GM18508 (cell line): ENCODE results near the gene GRM5.

ENCODE experiments used
- ATAC-seq: cut with Tn5 transposase; IDR thresholded peaks from one replicate; pipeline ENCODE4 v1.9.1; 2021; ENCODE audit warnings: moderate number of reproducible peaks; ENCODE audit not compliant: insufficient read depth, unreplicated experiment

GRM5 gene

DNA sequence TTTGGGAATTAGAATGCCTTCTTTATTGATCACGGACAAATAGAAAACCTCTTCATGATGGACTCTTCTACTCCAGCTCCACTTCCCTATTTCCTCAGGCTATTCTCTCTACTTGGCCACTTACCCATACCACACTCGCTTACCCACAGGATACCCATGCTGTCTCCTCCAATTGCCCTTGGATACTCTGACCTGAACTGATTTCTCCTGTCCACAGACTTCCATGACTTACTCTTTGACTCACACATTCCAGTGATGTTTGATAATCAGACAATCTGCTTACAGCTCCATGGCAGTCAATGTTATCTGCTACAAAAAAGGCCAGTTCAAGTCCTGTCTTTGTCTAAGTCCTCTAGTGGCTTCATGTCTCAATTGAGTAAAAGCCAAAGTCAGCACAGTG is 436.3 kb downstream of the GRM5 start:
- no peak for ATAC-seq

DNA sequence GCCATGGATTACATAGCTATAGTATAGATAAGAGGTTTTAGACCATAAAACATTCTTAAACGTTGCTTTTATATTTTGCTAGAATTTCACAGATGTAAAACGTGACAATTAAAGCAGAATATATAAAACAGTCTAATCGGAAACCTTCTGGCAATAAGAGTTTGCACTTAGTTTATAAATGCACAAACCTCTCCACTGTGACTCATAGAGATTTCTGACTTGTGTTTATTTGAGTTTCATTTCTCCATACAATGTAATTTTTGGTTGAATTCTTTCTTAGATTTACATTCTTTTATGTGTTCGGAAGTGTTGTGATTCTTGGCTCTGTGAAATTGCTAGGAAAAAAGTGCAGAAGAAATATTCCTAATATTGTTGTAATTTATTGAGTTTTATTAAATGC is 439.6 kb downstream of the GRM5 start:
- ATAC-seq, result no peak

DNA sequence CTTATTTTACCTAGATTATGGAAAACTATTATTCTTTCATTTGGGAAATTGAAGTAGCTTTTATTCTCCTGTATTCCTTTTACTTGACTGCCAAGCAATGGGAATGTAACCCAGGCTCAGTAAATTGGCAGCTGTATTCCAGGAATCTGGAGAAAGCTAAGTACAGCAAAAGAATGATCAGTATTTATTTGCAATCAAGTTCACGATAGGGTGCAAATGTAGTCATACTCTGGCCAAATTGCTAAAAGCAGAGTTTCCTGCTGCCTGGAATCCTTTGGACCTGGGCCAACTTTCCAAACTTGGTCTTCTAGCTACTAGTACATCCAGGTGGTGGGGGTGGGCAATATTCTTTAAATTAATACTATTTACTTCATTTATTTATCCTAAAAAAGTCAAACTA is 442.3 kb downstream of the GRM5 start:
- no peak for ATAC-seq

DNA sequence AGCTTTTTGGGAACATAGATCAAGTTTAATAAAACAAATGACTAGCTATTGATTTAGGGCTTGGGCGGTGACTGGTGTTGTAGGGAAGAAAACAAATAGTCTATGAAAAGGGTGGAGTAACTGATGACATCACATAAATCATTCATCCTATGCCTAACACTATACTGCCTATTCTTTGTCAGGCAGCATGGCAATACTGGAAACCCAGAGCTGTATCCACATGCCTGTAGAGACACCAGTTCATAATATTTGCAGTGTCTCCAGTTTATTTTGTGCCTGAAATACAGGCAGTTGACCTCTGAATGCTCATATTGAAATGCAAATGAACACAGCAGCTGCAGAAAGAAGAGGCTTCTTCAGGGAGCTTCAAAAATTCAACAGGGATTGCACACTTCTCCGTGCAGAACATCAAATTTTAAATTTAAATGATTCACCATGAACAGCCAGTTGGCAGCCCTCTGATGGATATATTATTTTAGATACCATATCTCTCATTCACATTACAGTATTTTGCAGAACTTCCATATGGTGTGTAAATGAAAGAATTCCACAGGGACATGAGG is 445.1 kb downstream of the GRM5 start:
- ATAC-seq, result no peak

DNA sequence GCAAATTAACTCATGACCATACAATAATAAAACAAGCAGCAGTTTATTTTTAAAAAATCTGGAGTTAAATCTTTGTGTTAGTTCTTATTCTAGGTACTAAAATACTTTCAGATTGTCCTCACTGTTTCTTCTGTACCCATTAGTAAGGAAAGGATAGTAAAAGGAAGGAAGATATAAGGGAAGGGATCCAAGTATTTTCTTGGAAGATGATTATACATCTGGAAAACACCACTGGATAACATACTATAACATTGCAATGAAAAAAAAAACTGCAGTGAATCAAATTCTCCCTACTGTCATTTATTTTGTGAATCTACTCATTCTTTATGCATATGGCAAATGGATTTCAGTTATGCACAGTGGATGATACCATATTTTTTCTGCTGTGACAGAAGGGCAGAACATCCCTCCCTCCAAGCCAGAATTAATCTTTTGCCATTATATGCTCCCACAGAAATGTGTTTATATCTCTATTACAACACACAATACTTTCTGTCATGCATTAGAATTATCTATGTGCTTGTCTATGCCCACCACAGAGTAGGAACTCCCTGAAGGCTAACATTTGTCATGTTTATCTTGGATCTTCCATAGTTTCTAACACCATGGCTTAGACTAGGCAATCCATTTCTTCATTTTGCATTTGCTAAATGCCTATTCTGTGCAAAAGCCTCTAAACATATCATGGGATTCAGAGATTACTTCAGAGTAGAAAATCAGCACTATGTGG is 446.0 kb downstream of the GRM5 start:
- no peak for ATAC-seq

DNA sequence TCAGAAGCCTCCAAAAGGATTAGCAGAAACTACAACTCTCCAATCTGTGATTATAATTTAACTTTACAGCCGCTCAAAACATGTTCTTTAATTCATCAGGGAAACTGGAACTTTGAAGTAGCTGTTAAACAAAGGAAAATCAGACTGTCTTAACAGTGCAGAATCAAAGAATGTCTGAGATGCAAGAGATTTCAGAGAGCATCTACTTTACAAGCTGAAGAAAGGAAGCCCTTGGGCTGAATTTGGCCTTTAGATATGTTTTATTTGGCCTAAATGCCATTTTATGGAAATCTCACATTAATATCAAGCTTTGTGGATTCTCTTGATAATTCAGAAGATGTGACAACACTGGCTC is 446.7 kb downstream of the GRM5 start:
- no peak for ATAC-seq

DNA sequence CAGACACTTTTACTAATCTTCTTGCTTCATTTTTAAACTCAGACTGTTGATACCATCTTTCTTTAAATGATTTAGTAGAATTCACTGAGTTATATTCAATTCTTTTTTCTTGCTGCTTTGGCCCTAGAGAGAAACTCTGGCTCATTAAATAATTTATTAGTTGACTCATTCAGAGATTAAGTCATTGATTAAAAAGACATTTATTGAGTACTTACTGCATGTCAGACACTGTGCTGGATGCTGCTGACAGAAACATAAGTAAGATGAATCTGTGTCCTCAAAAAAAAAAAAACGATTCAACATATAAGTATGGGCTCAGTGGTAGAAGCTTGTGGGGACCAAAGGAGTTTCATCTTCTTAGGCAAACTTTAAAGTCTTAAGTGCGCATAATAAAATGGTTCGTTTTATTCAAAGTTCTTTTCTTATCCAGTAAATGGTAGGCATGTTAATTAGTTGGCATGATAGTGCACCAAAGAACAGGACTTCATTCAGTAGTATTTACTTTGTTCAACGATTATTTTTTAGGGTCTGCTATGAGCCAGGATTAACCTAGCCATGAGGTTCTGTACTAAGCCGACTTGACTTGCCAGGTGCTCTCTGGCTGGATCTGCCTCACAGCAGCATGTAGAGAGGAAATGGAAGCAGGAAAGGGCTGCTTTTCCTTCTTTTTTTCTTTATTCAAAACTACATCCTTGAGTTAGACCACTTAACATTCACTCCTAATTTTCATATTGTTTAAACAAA is 447.3 kb downstream of the GRM5 start:
- no peak for ATAC-seq

DNA sequence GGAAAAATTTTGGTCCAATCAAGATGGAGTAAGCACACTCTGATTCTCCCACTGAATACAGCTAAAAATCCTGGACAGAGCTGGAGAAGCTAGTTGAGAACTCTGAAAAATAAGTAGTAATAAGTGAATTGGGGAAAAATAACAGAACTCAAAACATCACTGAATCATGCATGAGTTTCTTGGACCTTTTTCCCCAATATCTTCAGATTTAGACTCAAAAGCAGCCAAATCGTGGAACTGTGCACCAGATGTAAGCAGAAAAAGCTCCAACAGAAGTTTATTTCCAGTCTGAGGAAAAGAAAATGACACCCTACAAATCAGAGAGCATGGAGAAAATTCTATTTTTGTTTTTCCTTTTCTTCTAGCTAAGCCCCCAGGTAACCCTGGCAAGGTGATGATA is 448.6 kb downstream of the GRM5 start:
- ATAC-seq, result no peak

DNA sequence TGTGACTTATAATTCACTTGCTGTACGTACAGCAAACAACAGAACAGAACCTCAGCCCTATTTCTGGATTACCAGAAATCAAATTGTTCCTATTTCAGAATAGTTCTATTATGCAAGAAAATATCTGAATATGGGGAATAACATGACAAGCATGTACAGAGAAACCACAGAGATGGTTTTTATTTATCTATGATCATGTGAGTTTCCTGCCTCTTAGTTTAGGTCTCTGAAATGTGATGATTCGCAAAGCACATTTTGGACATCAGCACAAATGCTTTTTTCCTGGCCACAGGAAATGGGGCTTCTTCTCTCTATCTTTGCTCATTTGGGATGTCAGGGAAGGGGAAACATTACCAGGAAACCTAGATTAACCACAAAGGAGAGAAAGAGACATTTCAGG is 461.5 kb downstream of the GRM5 start:
- ATAC-seq, result no peak

DNA sequence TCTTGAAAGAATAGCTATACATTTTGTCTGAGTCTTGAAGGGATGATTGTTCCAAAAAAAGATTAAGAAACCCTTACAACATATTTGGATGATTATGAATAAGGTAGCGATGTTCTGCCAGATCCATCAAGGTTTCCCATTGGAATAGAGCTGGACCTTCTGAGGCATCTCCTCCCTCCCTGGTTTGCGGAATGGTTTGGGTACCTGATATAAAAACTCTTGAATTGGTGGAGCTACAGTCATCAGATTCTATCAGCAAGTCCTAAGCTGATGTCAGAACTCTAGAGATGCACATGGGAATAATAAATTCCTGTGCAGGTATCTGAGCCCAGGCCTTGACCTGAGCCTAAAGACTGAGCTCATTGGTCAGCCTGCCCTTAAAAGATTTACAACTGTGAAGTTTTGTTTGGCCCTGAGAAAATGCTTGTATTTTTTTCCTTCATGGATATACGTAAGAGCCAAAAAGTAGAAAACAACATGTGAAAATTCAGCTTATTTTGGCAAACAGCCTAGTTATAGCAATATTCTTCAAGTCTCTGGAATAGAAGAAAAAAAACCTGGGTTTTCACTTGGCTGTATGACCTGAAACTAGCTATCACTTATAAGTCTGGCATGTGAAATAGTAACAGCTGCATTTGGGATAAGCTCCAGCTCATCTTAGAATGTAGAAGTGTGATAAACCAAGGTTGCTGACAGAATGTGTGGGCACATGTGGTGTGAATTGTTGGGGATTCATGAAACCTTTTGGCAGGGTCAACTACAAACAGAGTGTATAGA is 462.5 kb downstream of the GRM5 start:
- no peak for ATAC-seq

DNA sequence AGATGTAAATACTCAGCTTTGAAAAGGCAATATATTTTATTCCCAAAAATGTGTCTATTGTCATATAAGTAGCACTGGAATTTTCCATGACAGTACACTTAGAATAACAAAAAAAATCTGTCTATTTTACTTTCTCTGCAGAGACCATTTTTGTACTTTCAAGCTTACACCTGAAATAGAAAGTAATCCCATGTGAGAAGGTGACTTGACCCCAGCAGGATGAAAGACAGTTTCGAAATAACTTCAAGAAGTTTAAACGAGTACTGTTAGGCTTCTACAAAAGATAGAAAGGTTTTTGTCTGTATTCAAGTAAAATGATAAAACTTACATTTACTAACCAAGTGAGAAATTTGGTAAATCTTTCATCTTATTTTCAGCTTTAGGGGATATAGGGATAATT is 468.4 kb downstream of the GRM5 start:
- no peak for ATAC-seq

DNA sequence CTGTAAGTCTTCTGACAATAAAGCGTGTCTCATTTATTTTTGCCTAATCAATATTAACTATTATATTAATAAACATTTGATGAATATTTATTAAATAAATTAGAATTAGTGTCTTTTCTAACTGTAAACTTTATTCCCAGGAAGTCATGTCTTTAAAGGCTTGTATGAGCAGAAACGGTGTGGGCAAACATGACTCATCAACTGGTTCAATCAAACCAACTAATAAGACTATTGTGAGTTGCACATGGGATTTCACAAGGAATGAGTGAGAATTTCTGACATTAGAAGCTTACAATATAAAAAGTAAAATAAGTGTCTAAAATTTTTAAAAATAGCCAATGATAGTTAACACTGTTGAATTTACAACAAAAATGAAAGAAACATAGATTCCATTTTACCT is 469.0 kb downstream of the GRM5 start:
- ATAC-seq, result no peak

DNA sequence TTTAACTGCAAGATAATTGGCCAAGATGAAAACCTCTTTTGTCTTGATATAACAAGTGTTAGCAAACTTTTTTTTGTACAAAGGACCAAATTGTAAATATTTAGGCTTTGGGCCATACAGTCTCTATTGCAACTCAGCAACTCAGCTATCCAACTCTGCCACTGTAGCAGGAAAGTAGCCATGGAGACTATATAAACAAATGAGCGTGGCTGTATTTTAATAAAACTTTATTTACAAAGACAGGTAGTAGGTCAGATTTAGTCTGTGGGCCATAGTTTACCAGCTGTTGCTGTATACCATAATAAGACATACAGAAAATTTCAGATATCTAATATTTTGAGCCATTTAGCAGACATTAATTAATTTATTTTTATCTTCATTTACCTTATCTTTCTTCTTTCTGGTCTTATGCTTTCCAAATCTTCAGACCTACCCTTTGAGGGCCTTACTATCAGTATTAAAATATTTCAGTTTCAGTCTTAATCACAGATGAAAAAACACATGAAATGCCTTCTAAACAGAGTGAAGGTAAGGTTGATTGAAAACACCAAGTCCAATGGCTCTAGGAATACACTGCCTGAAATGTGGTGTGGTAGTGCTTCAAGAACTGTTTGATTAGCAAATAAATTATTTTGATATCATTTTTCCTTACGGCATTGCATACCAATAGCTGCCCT is 471.4 kb downstream of the GRM5 start:
- ATAC-seq, result no peak

DNA sequence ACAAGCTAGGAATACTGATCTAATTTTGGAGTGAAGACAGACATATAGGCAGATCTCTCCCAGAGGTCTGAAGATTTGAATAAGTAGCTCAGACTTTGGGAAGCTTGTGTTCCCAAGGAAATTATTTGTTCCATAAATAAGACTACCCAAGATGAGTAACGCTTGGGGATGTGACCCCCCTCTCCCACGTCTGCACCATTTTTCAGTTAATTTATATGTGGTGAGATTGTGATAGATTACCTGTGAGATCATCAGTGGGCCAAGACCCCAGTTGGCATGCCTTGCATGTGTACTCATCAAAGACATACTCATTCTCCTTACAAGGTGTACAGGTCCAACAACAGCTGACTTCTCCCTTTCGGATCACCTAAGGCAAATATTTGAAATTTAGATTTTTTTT is 475.4 kb downstream of the GRM5 start:
- no peak for ATAC-seq

DNA sequence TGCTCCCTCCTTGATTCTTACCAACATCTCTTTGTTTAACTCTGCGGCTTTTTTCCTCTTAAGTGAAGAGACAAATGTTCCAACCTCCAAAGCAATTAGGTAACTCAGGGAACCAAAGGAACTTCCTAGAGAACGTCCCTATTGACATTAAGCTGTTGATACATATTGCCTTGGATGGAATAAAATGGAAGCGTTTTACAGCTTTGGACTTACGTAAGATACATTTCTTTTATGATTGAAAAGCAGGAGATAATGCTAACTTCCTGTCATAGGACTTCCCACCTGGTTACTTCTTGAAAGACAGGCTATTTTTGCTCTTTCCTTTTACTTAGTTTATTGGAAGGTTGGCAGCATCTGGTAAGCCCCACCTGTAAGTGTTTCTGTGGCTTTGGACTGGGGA is 482.5 kb downstream of the GRM5 start:
- ATAC-seq, result no peak

DNA sequence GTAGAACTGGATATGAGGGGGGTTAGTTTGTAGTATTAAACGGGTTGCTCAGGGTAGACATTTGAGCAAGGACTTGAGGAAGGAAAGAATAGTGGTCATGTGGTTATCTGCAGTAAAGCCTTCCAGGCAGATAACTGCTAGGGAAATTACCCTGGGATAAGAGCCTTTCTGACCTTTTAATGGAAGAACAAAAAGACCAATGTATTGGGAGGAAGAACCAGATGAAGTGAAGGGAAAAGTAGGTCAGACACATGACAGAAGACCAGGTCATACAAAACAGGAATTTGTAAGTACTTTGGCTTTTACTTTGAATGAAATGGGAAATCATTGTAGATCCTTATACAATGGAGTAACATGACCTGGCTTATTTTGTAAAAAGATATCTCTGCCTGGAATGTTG is 486.3 kb downstream of the GRM5 start:
- ATAC-seq, result no peak

DNA sequence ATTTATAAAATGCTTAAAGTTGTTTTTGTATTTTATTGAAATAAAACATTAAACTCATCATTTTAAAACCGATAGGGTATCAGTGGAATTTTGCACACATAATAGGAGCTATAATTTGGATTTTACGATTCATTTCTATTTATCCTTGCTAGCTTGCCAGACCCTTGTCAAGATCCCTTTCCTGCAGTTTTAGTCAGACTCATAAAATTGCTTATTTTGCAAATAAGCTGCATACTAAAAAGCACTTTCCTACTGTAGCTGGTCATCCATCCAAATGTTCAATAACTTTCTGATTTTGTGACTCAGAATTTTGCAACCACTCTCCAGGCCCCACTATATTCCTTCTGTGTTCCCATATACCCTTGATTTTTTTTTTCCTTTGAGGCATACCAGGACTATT is 489.0 kb downstream of the GRM5 start:
- ATAC-seq, result no peak

DNA sequence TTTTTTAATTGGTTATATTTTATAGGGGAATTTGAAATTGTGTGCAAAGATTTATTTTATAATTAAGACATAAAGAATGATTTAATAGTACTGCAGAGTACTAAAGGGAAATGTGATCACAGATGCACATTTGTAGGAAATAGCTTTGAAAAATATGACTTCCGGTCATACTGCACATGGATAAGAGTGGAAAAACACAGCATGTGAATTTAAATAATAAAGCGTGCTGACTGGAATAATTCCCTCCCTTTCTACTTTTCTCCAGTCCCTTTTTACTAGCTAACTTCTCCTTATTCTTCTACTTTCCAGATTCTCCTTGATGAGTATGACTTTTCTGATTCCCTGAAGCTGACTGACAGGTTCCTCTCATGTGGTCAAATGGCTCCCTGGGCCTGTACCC is 489.9 kb downstream of the GRM5 start:
- no peak for ATAC-seq

DNA sequence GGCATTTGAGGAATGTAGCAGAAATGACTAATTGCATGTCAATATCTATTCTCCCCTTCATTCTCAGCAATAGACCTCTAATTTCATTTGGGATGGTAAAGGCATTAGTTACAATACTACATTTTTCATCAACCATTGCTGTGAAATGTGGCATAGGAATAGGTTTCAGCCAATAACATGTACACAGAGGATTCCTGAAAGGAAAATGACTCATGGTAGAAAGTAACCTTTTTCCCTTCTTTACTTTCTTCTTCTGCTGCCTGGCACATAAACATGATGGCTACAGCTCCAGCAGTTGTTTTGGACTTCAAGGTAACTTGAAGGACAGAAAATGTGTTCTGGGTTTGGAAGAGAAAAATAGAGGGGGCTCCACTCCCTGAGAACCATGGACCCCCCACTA is 496.4 kb downstream of the GRM5 start:
- no peak for ATAC-seq

DNA sequence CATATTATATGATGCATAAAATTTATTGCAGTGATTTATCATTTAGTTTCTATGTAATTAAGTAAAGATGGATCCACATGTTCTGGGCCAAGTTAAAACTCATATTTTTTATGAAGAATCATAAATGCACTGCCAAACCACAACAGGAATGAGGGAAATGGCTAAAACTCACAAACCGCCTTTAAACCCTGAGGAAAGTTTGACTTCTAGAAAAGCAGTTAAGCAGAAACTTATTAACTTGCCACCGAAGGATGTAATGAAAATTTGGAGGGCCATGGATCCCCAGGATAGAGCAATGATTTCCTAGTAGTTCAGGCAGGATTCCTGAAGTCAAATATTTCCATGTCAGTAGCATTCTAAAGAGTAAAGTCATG is 510.0 kb downstream of the GRM5 start:
- ATAC-seq, result no peak
